ENCODE data around the gene PAQR5.
"Not testable (repeated sequence)": the region's sequence is repeated elsewhere in the genome, so short reads cannot be mapped to it uniquely, and the experiment has no call there.

The PAQR5 gene, protein sequence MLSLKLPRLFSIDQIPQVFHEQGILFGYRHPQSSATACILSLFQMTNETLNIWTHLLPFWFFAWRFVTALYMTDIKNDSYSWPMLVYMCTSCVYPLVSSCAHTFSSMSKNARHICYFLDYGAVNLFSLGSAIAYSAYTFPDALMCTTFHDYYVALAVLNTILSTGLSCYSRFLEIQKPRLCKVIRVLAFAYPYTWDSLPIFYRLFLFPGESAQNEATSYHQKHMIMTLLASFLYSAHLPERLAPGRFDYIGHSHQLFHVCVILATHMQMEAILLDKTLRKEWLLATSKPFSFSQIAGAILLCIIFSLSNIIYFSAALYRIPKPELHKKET

DNA sequence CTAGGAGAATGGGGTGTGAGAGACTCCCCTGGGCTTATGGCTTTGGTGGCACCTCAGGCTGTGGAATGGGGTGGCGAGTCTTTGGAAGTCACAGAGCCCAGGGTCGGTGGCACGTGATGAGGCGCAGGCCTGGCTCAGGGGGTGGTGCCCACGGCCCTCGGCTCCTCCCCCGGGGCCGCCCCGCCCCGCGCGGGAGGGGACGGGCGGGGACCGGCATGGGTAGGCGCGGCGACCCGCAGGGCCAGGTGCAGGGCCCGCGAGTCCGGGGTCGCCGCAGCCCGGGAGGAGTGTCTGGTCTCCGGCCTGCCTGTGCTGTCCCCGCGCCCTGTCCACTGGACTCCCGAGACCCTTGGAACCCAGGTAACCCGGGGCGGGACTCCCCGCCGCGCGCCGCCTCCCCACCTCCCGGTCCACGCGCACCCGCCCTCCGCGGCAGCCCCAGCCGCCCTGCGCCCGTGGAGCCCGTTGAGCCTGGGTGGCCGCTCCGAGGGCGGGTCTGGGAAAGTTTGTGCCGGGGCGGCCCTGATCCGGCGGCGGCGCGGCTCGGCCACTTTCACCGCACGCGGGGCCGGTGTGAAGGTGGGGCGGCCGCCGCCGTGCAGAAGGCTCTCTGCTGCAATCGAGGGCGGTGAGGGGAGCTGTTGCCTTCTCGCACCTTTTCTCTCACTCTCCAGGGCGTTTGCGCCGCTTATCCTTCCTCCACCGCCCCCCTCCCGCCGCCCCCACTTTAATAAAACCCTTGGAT is at the start of gene PAQR5:
Gene PAQR5, plus strand, starts transcription at position 216 of the 745 bp plus-strand sequence. CDS start 61,169 bp downstream, outside the sequence.
- DNase-seq (ENCODE audit: low read depth in 2 of 2), result no peak

DNA sequence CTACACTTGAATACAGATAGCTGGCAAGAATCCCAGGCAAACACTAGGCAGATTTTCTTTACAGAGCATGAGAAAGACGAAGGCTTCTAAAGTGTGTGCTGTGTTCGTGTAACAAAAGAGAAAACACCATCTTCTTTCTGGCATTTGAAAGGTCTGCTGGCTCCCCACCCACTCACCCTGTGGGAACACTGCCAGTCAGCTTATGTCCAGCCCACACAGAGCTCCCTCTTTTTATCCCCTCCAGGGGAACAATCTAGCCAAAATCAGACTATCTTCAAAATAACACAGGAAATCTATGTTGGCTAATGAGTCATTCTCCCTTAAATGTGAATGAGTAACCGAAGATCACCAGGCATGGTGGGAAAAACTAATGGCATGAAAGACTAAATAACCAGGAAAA is 45.6 kb upstream of the PAQR5 start:
- DNase-seq (ENCODE audit: low read depth in 2 of 2), result no peak

DNA sequence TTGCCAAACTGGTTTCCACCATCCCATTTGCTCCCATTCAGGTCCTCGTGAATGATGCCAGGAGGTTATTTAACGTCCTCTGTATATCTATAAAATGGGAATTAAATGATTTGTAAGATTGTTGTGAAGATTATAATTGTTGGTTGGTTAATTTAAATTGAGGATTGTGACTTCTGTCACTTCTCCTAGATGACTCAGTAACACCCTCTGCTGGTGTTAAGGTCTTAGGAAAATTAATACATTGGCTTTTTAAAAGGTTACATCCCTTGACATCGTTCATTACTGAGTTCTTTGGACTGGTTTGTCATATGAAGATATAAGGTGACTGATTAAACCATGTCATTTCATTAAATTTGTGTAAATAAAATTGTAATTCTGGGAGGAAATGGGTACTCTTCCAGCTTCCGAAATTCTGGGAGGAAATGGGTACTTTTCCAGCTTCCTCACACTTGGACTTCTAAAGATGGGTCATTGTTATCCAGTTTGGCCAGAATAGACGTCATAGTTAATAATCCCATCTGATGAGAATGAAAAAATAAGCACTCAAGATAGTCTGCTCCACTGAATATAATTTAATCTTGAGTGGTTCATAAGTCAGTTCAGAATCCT is 33.3 kb upstream of the PAQR5 start:
- DNase-seq (ENCODE audit: low read depth in 2 of 2), result no peak

DNA sequence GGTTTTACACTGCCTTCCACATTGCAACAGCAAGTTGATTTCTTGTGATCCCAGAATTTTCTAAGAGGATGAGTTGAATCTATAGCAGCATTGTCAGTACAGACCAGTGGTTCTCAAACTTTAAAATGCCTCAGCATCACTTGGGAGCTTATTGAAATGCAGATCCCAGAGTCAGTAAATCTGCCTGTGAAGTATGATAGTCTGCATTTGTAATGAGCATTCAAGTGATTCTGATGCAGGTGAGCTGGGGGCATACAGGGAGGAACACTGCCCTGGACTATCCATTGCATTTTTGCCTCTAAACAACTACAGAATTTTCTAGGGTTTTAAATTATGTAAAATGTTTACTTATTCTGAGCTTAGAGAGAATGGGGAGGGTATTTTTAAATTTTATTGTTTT is 27.5 kb upstream of the PAQR5 start:
- no peak for DNase-seq (ENCODE audit: low read depth in 2 of 2)

DNA sequence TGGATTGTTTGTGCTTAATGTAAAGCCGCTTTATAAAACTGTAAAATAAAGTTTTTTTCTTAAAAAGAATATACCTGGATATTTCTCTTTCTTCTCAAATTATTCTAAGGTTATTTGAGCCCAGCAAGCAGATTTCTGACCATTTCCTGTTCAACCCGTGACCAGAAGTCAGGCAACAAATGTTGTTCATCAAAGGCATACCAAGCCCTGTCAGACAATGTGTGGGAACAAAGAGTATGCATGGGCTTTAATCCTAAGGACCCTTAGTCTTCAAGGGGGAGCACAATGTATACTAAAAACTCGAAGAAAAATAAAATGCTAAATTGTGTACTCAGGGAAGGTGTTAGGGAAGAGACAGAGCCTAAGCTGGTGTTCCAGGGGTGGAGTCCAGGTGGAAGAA is 26.6 kb upstream of the PAQR5 start:
- DNase-seq (ENCODE audit: low read depth in 2 of 2), result no peak

DNA sequence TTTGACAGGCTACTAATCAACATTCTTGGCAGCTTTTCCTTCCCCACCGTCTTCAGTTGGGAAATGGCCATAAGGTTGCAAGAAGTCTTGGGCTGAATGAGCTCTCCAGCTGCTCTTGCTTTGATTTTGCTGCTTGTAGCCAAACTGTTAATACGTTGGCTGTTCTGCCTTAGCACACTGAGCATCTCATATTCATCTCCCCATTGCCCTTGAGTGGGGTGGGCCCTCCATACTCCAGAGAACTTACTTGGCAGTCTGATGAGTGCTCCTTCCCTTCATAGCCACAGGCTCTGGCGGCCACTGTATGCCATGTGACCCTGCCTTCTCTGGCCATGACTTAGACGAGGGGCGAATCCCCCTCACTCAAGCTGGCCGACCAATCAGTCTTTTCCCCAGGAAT is 25.8 kb upstream of the PAQR5 start:
- no peak for DNase-seq (ENCODE audit: low read depth in 2 of 2)

DNA sequence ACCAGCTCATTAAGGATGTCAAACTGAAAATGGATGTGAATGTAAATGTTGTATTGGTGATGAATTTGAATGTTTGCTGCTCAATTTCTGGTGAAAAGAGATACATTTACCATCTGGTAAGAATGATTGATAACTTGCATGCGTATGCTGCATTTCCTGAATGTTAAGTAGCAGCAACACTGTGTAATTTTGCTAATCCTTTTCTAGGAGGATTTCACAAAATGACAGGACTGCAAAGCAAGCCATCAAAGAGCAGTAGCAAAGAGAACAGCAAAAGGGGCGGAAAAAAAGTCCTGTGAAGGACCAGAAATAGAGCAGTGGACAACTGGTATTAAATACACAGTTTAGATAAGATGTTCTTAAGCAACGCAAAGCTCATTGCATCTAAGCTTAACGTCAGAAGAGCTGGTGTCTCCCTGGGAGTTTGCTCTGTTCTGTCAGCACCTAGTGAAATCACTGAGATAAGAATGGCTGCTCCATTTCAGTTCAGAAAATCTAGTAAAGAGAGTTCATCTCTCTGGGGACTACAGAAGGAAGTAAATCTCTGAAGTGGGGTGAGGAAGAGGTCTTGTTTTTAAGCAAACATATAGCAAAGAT is 23.5 kb upstream of the PAQR5 start:
- DNase-seq (ENCODE audit: low read depth in 2 of 2), result no peak

DNA sequence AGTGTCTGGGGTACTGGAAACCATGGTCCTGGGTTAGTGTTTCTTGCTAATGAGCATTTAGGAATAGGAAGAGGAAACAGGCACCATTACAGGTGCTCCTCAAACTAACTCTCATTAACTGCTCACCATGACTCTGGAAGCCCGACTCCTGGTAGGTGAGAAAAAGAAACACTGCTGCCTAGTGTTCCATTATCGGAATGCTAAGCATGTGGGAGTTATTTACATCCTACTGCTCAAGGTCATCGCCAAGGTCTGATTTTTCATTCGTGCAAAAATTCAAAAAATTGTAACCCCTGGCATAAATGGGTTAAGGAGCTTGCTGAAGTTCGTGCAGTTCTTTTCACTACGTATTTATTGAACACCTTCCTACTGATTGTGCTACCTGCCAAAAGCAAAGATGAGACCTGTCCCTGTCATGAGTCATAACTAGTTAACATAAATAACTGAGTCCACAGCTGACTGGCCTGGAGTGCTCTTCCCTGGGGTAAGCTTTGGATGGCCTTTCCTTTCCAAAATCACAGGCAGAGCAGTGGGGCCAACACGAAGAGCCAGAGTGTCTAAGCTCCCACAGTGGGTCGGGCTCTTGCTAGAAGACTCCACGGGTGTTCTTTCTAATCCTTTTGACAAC is 22.7 kb upstream of the PAQR5 start:
- no peak for DNase-seq (ENCODE audit: low read depth in 2 of 2)

DNA sequence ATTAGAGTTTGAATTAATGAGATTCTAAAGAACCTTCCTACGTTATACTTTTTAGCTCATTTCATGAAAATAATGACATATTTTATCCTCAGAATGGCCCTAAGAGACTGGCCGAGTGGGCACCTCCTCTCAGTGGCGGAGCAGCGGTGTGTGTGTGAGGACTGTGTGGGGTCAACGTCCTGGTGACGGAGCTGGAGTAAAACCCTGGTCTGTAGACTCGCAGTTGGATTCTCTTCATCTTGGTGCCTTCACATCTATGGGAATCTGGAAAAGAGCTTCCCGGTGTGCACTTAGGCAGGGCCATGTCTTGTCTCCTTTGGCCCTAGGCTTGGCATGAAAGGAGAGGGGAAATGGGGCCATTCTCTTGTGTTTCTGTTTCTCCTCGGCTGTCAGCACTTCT is 21.4 kb upstream of the PAQR5 start:
- DNase-seq (ENCODE audit: low read depth in 2 of 2), result no peak

DNA sequence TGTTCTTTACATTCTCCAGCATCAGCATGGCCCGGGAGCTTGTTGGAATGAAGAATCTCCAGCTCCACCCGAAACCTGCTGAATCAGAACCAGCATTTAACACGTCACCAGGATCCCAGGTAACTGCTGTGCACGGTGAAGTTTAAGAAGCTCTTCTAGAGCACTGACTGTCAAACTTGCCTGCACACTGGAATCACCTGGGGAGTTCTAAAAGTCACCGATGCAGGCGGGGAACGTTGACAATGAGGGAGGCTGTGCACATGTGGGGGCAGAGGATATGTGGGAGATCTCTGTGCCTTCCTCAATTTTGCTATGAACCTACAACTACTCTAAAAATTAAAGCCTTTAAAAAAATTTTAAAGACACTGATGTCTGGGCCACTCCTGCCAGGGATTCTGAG is 19.1 kb upstream of the PAQR5 start:
- no peak for DNase-seq (ENCODE audit: low read depth in 2 of 2)

DNA sequence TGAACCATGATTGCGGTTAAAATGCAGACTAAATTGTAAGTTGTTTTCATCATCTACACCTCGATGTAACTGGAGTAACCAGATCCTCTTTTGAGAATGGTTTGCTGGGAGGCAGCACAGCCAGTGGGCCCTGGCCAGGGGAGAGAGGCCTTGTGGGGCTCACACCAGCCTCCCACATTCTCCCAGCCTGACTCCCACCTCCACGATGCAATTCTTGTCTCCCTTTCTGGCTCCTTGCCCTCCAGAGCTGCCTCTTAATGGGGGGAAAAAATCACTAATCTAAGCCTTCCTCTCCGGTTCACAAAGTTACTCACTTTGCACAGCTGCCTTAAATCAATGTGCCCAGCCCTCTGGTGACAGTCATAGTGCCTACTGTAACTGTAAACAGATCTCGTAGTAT is 17.9 kb upstream of the PAQR5 start:
- DNase-seq (ENCODE audit: low read depth in 2 of 2), result no peak

DNA sequence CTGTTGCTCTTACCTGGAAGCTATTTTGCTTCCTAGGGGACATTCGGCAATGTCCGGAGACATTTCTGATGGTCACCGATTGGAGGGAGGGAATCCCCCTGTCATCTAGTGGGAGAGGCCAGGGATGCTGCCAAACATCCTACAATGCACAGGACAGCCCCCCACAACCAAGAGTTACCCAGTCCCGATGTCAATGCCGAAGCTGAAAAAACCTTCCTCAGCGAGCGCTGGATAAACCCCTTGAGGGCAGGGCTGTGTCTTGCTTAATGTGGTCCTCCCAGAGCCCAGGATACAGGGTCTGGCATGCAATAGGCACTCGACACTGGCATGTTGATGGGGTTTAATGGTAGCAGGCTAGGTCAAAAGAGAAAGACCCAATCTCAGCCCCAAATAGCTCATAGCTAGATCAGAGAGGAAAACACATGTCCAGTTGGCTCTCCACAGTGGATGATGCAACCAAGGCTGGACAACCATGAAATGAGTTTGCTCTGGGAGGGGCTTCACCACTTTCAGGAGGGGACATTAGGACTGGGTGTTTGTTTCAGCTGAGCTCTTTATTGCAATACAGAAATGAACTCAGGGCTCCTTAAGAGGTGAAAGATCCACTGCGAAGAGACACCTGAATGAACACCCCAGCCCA is 16.5 kb upstream of the PAQR5 start:
- DNase-seq (ENCODE audit: low read depth in 2 of 2), result no peak

DNA sequence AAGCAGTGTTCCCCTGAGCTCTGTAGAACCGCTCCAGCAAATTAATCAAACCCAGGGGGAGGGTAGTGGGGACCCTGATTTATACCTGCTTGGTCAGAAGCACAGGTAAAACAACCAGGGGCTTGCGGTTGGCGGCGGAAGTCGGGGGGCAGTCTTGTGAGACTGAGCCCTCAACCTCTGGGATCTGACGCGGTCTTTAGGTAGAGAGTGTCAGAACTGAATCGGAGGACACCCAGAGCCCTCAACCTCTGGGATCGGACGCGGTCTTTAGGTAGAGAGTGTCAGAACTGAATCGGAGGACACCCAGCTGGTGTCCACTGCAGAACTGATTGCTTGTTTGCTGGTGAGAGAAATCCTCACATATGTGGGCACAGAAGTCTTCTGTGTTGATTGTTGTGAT is 12.9 kb upstream of the PAQR5 start:
- no peak for DNase-seq (ENCODE audit: low read depth in 2 of 2)

DNA sequence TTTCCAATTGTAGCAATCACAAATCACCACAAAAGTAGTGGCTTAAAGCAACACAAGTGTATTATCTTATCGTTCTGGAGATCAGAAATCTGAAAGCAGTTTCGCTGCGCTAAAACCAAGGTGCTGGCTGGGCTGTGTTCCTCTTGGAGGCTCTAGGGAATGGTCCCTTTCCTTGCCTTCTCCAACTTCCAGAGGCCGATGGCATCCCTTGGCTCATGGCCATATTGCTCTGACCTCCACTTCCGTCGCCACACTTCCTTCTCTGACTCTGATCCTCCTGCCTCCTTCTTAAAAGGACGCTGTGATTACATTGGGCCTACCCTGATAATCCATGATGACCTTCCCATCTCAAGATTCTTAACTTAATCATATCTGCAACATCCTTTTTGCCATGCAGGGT is 10.7 kb upstream of the PAQR5 start:
- no peak for DNase-seq (ENCODE audit: low read depth in 2 of 2)

DNA sequence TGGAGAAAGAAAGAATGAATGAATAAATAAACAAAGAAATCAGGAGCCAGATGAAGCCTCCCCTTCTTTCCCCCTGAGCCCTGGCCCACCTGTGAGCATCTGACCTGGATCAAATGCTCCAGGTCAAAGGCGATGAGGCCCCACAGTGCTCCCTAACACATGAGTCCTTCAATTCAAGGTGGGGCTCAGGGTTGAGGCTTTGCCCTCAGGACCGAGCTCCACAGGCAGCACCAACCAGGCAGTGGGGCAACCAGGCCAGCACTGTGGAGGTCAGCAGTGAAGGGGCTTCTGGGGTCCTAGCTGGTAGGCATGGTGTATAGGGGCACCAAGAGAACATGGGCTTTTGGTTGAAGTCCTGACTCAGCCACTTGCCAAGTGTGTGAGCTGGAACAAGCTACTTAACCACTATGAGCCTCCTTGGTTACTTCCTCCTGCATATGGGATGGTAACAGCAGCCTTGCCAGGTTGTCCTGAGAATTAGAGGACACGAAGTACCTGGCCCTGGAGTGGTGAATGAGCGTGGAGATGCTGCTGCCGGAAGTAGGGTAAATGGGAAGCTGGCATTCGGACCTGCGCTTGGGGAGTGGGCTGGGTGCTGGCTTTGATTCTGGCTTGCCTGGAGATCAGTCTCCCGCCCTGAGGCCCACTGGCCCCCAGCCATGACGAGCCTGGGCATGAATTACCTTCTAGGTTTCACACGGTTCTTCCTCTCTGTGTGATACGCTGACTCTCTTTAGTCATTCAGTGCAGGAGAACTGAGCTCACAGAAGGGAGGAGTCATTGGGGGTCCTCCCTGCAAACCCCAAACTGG is 10.0 kb upstream of the PAQR5 start:
- DNase-seq (ENCODE audit: low read depth in 2 of 2), result no peak

DNA sequence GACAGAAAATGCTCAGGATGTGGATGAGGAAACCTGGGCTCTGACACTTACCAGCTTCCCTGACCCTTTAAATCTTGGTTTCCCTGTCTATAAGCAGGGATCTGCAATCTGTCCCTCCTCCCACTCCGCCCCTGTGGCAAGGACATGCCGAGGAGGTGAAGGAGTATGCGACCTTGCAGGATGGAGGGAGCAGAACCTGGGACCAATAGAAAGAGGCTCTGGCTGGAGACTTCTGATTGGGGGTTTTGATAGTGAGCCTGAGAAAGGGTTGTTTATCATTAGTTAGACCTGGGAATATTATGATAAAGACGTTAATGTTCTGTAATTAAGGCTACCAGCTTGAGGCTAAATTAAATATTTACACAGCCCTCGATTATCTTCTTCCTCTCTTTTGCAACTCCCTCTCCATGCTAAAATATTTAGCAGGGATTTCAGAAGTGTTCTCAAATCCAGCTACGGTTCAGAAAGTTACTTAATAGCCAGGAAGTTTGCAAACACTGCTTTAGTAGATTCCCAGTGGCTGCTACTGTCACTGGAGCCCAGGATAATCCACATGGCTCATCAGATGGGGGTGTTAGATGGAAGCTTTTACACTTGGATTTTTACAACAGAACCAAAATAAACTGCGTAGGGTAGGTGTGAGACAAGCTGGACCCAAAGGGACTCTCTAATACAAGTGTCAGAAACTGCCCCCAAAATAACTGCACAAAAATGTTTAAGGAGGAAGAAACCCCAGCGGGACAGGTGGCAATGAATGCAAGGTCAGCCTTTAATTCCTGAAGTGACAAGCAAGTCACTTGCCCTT is 9.2 kb upstream of the PAQR5 start:
- DNase-seq (ENCODE audit: low read depth in 2 of 2), result no peak

DNA sequence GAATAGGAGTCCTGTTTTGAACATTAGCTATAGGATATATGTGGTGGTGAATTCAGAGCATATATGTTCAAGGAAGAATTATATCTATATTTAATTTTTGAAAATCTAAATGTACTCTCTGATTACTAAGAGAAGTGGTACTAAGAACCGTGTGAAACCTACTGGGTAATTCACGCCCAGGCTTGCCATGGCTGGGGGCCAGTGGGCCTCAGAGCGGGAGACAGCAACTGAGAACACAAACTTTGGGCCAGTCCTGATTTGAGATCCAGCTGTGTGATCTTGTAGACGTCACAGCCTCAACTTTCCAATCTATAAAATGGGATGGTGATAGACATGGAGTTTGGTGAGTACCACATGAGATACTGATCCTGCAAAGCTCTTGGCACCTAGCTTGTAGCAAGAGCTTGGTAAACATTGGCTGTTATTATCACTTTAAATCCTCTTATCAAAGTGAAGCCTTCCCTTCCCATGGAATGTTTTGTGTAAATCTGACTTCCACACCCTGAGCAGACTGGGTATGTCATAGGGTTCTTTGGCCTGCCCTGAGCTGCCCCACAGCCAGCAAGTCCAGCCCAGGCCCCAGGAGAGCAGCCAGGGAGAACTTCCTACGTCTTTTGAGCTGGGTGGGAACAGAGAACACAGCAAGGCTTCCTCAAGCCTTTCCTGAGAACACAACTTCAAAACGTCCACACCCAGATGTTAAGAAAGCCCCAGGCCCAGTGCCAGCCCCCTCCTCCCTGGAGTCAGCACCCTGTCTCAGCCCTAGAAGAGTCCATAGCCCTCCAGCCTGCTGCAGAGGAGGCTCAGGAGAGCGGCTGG is 8.2 kb upstream of the PAQR5 start:
- DNase-seq (ENCODE audit: low read depth in 2 of 2), result no peak

DNA sequence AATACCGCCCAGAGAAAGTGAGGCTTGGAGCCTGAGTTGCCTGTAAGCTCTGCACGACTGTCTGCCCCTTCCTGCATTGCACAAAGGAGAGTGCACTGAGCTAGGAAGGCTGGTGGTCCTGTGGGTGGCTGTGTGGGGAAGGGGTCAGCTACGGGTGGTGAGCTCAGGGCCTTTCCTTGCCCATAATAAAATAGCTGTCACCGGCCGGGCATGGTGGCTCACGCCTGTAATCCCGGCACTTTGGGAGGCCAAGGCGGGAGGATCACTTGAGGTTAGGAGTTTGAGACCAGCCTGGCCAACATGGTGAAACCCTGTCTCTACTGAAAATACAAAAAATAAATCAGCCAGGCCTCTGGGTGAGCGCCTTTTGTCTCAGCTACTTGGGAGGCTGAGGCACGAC is 7.1 kb upstream of the PAQR5 start:
- not testable (repeated sequence) for DNase-seq (ENCODE audit: low read depth in 2 of 2)

DNA sequence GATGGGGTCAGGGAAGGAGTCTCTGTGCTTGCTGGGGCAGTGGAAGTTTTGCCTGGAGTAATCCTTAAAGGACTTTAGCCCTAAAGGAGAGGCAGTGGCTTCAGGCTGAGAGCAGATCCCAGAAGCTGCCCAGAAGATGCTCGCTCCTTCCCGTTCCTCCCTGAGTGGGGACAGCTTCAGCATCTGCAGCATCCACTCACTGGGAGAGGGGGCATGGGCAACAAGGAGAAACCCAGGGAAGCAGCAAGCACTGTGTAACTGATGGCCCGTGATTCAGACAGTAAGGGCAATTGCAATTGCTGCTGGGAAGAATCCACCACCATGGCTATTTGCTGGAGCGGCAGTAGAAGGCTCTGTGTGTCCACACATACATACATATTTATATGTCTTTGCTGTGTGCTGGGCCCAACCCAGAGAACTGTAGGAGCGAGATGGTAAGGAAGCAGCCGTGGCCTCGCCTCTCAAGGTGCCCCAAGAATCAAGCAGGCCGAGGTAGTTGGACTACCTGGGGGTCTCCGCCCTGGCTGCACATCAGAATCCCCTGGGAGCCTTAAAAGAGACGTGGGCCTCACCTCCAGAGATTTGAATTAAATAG is 5.8 kb upstream of the PAQR5 start:
- DNase-seq (ENCODE audit: low read depth in 2 of 2), result no peak
